K562 (cell line): Measurements from ENCODE around the gene FPR1. TPM values are rescaled to one million over a fixed set of nuclear protein-coding genes. Genes with fewer than 3 reads are reported as not detected.
A peak's percentile ranks its signal among the peaks of the same experiment; 100 is the strongest.

Experiments
- ATAC-seq: fragments of 200-7000 bp; cut with Tn5 transposase; 3 replicates; pipeline ENCODE4 v1.9.1; 2020; ENCODE audit warnings: moderate library complexity
- BruUV-seq: library from RNA; stranded (reverse); fragments of 400-500 nt; replicated peaks from 2 replicates; lab custom pipeline; 2021; lab: Mats Ljungman, UMichigan
- CTCF ChIA-PET: fragments of 300-600 bp; formaldehyde crosslinking; extraction: SDS; loops from one replicate; lab custom pipeline; 2021; ENCODE audit warnings: low intra/inter-chr PET ratio; lab: Yijun Ruan, JAX
- POLR2A ChIA-PET: fragments of 300-600, 350-650 bp; sonication (Branson Sonifier 250); formaldehyde crosslinking; extraction: SDS; loops from one replicate; lab custom pipeline; 2021; ENCODE audit warnings: antibody characterized with exemption, inconsistent platforms; lab: Yijun Ruan, JAX
- DNase-seq, 4 experiments: peaks; one replicate each; pipeline versions ENCODE4 v3.0.0 to v3.0.0-alpha.2; 2011 to 2018; ENCODE audit warnings: low spot score in 3 of 4, mixed read lengths in 3 of 4; ENCODE audit errors: extremely low read depth in 1 of 4
- FAIRE-seq: peaks from 2 replicates; lab custom pipeline; 2011; peaks lifted over from hg19 to GRCh38; lab: Jason Lieb, UNC
- H2AFZ ChIP-seq: 2 replicates; pipeline ENCODE4 v1.6.0; 2011; ENCODE audit warnings: low read depth, low read length, control low read depth, inconsistent platforms
- H3K27ac ChIP-seq: fragments of 200-600 bp; 3 replicates; pipeline ENCODE4 v1.8.0; 2011; ENCODE audit warnings: low read depth, mild to moderate bottlenecking, control low read depth, inconsistent platforms, low read length, moderate library complexity, mixed read lengths; ENCODE audit errors: extremely low read depth
- H3K27me3 ChIP-seq, 2 experiments: fragments of 300-600 bp in 1 of 2; 2 replicates in 1 of 2; 3 replicates in 1 of 2; pipeline versions ENCODE4 v1.6.0 to v1.8.0; 2011; ENCODE audit warnings: inconsistent platforms in 2 of 2, low read length in 2 of 2, mild to moderate bottlenecking in 1 of 2, mixed read lengths in 1 of 2, moderate library complexity in 1 of 2; ENCODE audit not compliant: control insufficient read depth in 2 of 2, insufficient read depth in 2 of 2
- H3K36me3 ChIP-seq: fragments of 300-600 bp; 3 replicates; pipeline ENCODE4 v1.8.0; 2011; ENCODE audit warnings: mild to moderate bottlenecking, low read length, inconsistent platforms; ENCODE audit not compliant: control insufficient read depth, insufficient read depth
- H3K4me1 ChIP-seq, 2 experiments: fragments of 200-600 bp in 1 of 2; replicated peaks in 1 of 2; 2 replicates in 1 of 2; 3 replicates in 1 of 2; pipeline versions ENCODE4 v1.5.1 to v1.8.0; 2011; ENCODE audit warnings: inconsistent platforms in 2 of 2, low read length in 2 of 2, mild to moderate bottlenecking in 1 of 2, mixed read lengths in 1 of 2, moderate library complexity in 1 of 2; ENCODE audit not compliant: control insufficient read depth in 2 of 2, insufficient read depth in 2 of 2
- H3K4me2 ChIP-seq: 2 replicates; pipeline ENCODE4 v1.6.1; 2011; ENCODE audit warnings: low read length, control low read depth, inconsistent platforms, mixed read lengths; ENCODE audit not compliant: insufficient read depth
- H3K4me3 ChIP-seq: fragments of 200-600 bp; sonication (generic), shearing (Covaris generic); 2 replicates; pipeline ENCODE4 v1.5.1; 2016; ENCODE audit warnings: control low read depth, inconsistent platforms
- H3K79me2 ChIP-seq: fragments of 200-600 bp; 3 replicates; pipeline ENCODE4 v1.8.0; 2011; ENCODE audit warnings: low read length, inconsistent platforms; ENCODE audit not compliant: control insufficient read depth, insufficient read depth
- H3K9ac ChIP-seq, 2 experiments: 2 replicates each; pipeline versions ENCODE4 v1.6.0 to v1.6.1; 2011; ENCODE audit warnings: low read depth in 2 of 2, low read length in 2 of 2, control low read depth in 1 of 2, inconsistent platforms in 1 of 2, mild to moderate bottlenecking in 1 of 2, mixed read lengths in 1 of 2; ENCODE audit not compliant: insufficient read depth in 1 of 2
- H3K9me1 ChIP-seq: one replicate; pipeline ENCODE4 v1.6.0; 2011; ENCODE audit warnings: inconsistent platforms, mild to moderate bottlenecking, low read length, moderate library complexity; ENCODE audit not compliant: control insufficient read depth, insufficient read depth
- H3K9me3 ChIP-seq: replicated peaks from 2 replicates; pipeline ENCODE4 v1.5.1; 2011; ENCODE audit warnings: low read depth, low read length, inconsistent platforms; ENCODE audit not compliant: control insufficient read depth, insufficient read depth
- H4K20me1 ChIP-seq: replicated peaks from 2 replicates; pipeline ENCODE4 v1.6.1; 2011; ENCODE audit warnings: low read length, inconsistent platforms, mixed read lengths; ENCODE audit not compliant: control insufficient read depth, insufficient read depth
- YBX1 ChIP-seq: fragments of 450-650 bp; IDR thresholded peaks from 2 replicates; pipeline ENCODE4 v1.7.1; 2016; ENCODE audit warnings: mild to moderate bottlenecking
- WGBS: fragments of 100-300 bp; shearing (Covaris generic); methylation state at CpG from one replicate; pipeline ENCODE4 v1.1.6; 2016; ENCODE audit warnings: low coverage, mixed read lengths; ENCODE audit not compliant: insufficient coverage; ENCODE audit errors: missing lambda C conversion rate; 5-methylcytosine and 5-hydroxymethylcytosine counted together
- in situ Hi-C: fragments of 300-500 bp; cut with MboI; formaldehyde crosslinking; loops from 4 replicates; pipeline ENCODE4 v1.15.0; 2018; ENCODE audit warnings: inconsistent platforms, mixed read lengths
- intact Hi-C: fragments of 100-400 bp; cut with micrococcal nuclease; formaldehyde crosslinking; loops from 2 replicates; pipeline ENCODE4 v1.14.2; 2022
- polyA plus RNA-seq, 8 experiments: library from polyadenylated mRNA; depleted of rRNA in 4 of 8; stranded (reverse) in 5 of 8; unstranded in 3 of 8; fragments of >200 nt; fragmentation: Nextera tagmentation in 2 of 8; fragmentation: Illumina TruSeq in 1 of 8; extraction: Ambion mirVana in 2 of 8; extraction: Trizol in 1 of 8; gene quantifications; 2 replicates each; pipeline versions ENCODE4 v1.2.1 to v1.2.3, GENCODE V29; 2011 to 2014; ENCODE audit warnings: inconsistent platforms in 1 of 8, missing spikeins in 1 of 8
- total RNA-seq, 7 experiments: library from RNA; depleted of rRNA in 6 of 7; stranded (reverse); fragments of >200 nt in 6 of 7; fragmentation: Illumina TruSeq in 2 of 7; extraction: Trizol in 2 of 7; gene quantifications; 2 replicates each; pipeline versions ENCODE4 v1.2.1 to v1.2.3, GENCODE V29; 2011 to 2021; ENCODE audit warnings: low replicate concordance in 1 of 7
- TF ChIP-seq, protein P1 (sequence below): fragments of 450-650 bp; IDR thresholded peaks from 2 replicates; pipeline ENCODE4 v1.6.1; 2018; ENCODE audit not compliant: partially characterized antibody

FPR1 gene
- total and polyA plus RNA-seq, 9 of the 15 experiments (the other 6 are each of a cell fraction or from before 2014, with no cell fraction given) = 0.06 to 0.25 (median 0.14) TPM; not detected in 4

DNA sequence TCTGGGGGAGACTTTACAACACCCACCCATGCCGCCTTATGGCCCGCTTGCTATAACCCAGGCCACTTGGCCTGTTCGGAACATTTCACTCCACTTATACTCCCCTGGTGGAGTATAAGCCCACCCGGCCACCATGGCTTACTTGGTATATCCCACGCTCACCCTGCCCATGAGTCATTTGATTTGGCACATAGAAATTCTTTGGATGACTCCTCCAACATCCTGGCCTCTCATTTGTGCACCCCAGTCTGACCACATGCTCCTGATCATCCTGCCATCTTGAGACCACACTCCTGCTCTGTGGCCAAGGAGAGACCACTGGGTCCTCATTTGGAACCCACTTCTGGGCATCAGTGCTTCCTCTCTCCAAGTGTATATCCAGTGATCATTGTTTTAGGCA is 53.4 kb downstream of the FPR1 start:
- peaks cover 12% of the 10 kb centered on the region for H3K79me2 ChIP-seq
- no peaks in the 10 kb centered on the region for H3K9me3 ChIP-seq
- intact Hi-C loops (no loop called here), in situ Hi-C loops (no loop called here)
- no peak overlapping the region for H2AFZ ChIP-seq
- ATAC-seq = no peak
- H4K20me1 ChIP-seq = no peaks in the 10 kb centered on the region
- peaks cover 26 to 34% of the 10 kb centered on the region in 2 experiments for H3K4me1 ChIP-seq
- H3K9ac ChIP-seq = no peak overlapping the region
- TF ChIP-seq YBX1 = no peak
- TF ChIP-seq, protein P1, sequence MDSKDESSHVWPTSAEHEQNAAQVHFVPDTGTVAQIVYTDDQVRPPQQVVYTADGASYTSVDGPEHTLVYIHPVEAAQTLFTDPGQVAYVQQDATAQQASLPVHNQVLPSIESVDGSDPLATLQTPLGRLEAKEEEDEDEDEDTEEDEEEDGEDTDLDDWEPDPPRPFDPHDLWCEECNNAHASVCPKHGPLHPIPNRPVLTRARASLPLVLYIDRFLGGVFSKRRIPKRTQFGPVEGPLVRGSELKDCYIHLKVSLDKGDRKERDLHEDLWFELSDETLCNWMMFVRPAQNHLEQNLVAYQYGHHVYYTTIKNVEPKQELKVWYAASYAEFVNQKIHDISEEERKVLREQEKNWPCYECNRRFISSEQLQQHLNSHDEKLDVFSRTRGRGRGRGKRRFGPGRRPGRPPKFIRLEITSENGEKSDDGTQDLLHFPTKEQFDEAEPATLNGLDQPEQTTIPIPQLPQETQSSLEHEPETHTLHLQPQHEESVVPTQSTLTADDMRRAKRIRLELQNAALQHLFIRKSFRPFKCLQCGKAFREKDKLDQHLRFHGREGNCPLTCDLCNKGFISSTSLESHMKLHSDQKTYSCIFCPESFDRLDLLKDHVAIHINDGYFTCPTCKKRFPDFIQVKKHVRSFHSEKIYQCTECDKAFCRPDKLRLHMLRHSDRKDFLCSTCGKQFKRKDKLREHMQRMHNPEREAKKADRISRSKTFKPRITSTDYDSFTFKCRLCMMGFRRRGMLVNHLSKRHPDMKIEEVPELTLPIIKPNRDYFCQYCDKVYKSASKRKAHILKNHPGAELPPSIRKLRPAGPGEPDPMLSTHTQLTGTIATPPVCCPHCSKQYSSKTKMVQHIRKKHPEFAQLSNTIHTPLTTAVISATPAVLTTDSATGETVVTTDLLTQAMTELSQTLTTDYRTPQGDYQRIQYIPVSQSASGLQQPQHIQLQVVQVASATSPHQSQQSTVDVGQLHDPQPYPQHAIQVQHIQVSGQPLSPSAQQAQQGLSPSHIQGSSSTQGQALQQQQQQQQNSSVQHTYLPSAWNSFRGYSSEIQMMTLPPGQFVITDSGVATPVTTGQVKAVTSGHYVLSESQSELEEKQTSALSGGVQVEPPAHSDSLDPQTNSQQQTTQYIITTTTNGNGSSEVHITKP = peak; percentile 9
- 99% methylated on average over 5 of the region's 5 CpGs for WGBS
- no peak overlapping the region for H3K27ac ChIP-seq
- no TSS peak for BruUV-seq
- ChIA-PET POLR2A (interaction anchor here (1.2 to 2.0 kb wide), 2 partner anchors 10 to 14 kb away, joined by 3 to 8 read pairs; no protein-coding TSS in a partner anchor), CTCF (no interaction called here)
- H3K4me3 ChIP-seq = no peak overlapping the region
- no peaks in the 10 kb centered on the region for H3K9me1 ChIP-seq
- peaks cover 63% of the 10 kb centered on the region for H3K36me3 ChIP-seq
- H3K27me3 ChIP-seq = no peaks in the 10 kb centered on the region
- no peak overlapping the region for H3K4me2 ChIP-seq
- FAIRE-seq = no peak
- no peak for DNase-seq
